Astrocyte (in vitro differentiated cells and primary cell): Measurements from ENCODE around the gene TLNRD1.

Experiments
- EZH2 ChIP-seq: IDR thresholded peaks from 2 replicates; pipeline ENCODE4 v1.6.1; 2012; ENCODE audit warnings: mild to moderate bottlenecking, low read length, inconsistent platforms; ENCODE audit not compliant: insufficient read depth
- TF ChIP-seq, protein P1 (sequence below): IDR thresholded peaks from 2 replicates; pipeline ENCODE4 v1.5.1; 2011; ENCODE audit warnings: low read depth, mild to moderate bottlenecking, inconsistent platforms, low read length, moderate library complexity; ENCODE audit not compliant: insufficient read depth

DNA sequence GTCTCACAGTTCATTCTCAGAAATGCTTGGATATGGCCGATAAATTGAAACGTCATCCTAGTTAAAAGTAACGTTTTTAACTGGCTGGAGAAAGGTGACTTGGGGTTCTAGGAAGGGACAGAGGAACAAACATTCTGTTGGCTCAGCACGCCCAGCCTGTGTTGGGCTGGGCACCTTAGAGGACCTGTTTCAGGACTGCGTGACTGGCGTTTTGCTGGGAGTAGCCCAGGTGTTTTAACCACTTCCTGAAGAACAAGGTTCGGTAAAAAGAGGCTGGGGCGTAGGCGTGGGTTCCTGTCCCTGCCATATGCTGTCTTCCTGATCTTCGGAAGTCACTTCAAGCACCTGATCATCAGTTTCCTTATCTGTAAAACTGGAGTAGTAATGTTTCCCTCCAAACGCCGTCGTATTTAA, 1.1 kb upstream of the TLNRD1 start:
- TF ChIP-seq, protein P1, sequence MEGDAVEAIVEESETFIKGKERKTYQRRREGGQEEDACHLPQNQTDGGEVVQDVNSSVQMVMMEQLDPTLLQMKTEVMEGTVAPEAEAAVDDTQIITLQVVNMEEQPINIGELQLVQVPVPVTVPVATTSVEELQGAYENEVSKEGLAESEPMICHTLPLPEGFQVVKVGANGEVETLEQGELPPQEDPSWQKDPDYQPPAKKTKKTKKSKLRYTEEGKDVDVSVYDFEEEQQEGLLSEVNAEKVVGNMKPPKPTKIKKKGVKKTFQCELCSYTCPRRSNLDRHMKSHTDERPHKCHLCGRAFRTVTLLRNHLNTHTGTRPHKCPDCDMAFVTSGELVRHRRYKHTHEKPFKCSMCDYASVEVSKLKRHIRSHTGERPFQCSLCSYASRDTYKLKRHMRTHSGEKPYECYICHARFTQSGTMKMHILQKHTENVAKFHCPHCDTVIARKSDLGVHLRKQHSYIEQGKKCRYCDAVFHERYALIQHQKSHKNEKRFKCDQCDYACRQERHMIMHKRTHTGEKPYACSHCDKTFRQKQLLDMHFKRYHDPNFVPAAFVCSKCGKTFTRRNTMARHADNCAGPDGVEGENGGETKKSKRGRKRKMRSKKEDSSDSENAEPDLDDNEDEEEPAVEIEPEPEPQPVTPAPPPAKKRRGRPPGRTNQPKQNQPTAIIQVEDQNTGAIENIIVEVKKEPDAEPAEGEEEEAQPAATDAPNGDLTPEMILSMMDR = no peak
- TF ChIP-seq EZH2 = no peak
